Measurements from ENCODE around the gene CDH4. TPM values are rescaled to one million over a fixed set of nuclear protein-coding genes. Genes with fewer than 3 reads are reported as not detected.

The CDH4 gene
- polyA plus RNA-seq, 1 donor (not counting 4 experiments of a cell fraction or from before 2014, with no cell fraction given), result 2.2 TPM

DNA sequence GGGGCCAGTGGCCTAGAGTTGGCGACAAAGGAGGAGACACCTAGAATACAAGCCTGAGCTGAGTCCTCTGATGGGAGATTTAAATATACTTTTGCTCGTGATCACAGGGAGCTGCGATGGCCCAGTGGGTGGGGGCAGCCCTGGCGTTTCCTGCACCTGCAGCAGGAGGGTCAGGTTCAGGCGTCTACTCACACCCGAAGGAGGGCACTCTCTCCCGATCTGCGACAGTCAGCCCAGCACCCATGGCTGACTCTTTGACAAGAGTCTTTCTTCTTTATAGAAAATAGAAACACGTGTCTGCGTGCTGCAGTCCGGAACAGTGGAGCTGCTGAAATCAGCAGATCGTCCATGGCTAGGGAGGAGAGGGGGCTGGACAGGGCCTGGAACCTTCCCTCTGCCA is 338.2 kb downstream of the CDH4 start:
- H3K4me2 ChIP-seq (ENCODE audit: control insufficient read depth, extremely low read depth, insufficient read depth, low read depth, low read length), result no peak overlapping the region
- FAIRE-seq, result no peak
- no peak overlapping the region for H2AFZ ChIP-seq (ENCODE audit: control insufficient read depth, low read length)
- H3K79me2 ChIP-seq (ENCODE audit: control insufficient read depth, insufficient read depth, low read length), result no peaks in the 10 kb centered on the region
- TF ChIP-seq, protein P1, sequence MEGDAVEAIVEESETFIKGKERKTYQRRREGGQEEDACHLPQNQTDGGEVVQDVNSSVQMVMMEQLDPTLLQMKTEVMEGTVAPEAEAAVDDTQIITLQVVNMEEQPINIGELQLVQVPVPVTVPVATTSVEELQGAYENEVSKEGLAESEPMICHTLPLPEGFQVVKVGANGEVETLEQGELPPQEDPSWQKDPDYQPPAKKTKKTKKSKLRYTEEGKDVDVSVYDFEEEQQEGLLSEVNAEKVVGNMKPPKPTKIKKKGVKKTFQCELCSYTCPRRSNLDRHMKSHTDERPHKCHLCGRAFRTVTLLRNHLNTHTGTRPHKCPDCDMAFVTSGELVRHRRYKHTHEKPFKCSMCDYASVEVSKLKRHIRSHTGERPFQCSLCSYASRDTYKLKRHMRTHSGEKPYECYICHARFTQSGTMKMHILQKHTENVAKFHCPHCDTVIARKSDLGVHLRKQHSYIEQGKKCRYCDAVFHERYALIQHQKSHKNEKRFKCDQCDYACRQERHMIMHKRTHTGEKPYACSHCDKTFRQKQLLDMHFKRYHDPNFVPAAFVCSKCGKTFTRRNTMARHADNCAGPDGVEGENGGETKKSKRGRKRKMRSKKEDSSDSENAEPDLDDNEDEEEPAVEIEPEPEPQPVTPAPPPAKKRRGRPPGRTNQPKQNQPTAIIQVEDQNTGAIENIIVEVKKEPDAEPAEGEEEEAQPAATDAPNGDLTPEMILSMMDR (optimal IDR thresholded peaks at IDR 0.05 in 1 of 3, IDR thresholded peaks at IDR 0.05 in 1 of 3, conservative IDR thresholded peaks at IDR 0.05 in 1 of 3; ENCODE audit: extremely low read depth in 1 of 3, insufficient read depth in 2 of 3, low read length in 3 of 3), result no peak
- TF ChIP-seq EZH2 (IDR thresholded peaks at IDR 0.05; ENCODE audit: low read length), result no peak
- H3K27ac ChIP-seq (ENCODE audit: control insufficient read depth, insufficient read depth, low read length), result no peak overlapping the region
- peaks cover 3% of the 10 kb centered on the region for H3K9me3 ChIP-seq (ENCODE audit: control insufficient read depth, low read depth, low read length)
- peaks cover 0 to 1% of the 10 kb centered on the region in 2 experiments for H3K36me3 ChIP-seq (ENCODE audit: control insufficient read depth in 2 of 2, extremely low read depth in 1 of 2, insufficient read depth in 2 of 2, low read length in 2 of 2)
- no peaks in the 10 kb centered on the region for H3K9me1 ChIP-seq (ENCODE audit: control insufficient read depth, extremely low read depth, insufficient read depth, low read length)
- peaks cover 3% of the 10 kb centered on the region for H4K20me1 ChIP-seq (ENCODE audit: control insufficient read depth, extremely low read depth, insufficient read depth, low read length)
- dilution Hi-C loops (cut with MboI; ENCODE audit: extremely low pct_ligation_motif_present, low sequenced_read_pairs), result no loop called here
- H3K27me3 ChIP-seq (ENCODE audit: control insufficient read depth, extremely low read depth, insufficient read depth, low read length), result no peaks in the 10 kb centered on the region
- H3K4me1 ChIP-seq (ENCODE audit: control insufficient read depth, extremely low read depth, insufficient read depth, low read length), result peaks cover 11% of the 10 kb centered on the region
- no peak overlapping the region for H3K9ac ChIP-seq (ENCODE audit: control insufficient read depth, extremely low read depth, insufficient read depth, low read length)
- no peak overlapping the region for H3K4me3 ChIP-seq (ENCODE audit: control insufficient read depth in 2 of 3, extremely low read depth in 1 of 3, insufficient read depth in 2 of 3, low read depth in 1 of 3, low read length in 3 of 3)
- no peak for DNase-seq (ENCODE audit: low read depth, low spot score)

DNA sequence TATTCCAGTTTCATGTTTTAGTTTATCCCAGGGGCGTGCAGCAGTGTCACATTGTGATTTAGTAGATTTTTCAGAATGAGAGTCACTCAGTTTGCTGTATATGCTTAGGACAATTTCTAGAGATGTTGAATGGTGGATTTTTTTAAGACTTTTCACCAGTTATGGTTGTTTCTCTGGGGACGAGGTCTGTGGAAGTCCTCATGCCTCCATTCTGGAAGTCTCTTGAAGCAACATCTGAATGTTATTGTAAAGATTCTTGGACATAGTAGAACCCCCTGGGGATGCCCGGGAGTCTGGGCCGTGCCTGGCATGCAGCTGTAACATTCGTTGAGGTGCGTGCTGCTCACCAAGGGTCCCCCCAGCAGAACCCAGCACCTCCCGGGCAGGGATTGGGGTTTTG is 341.5 kb downstream of the CDH4 start:
- Histone ChIP-seq H3K9me3 (ENCODE audit: control insufficient read depth, low read depth, low read length) (peaks cover 11% of the 10 kb centered on the region), H3K4me2 (ENCODE audit: control insufficient read depth, extremely low read depth, insufficient read depth, low read depth, low read length) (no peak overlapping the region), H3K4me3 (ENCODE audit: control insufficient read depth in 2 of 3, extremely low read depth in 1 of 3, insufficient read depth in 2 of 3, low read depth in 1 of 3, low read length in 3 of 3) (no peak overlapping the region), H3K27ac (ENCODE audit: control insufficient read depth, insufficient read depth, low read length) (no peak overlapping the region), H3K9me1 (ENCODE audit: control insufficient read depth, extremely low read depth, insufficient read depth, low read length) (no peaks in the 10 kb centered on the region), H3K9ac (ENCODE audit: control insufficient read depth, extremely low read depth, insufficient read depth, low read length) (no peak overlapping the region), H4K20me1 (ENCODE audit: control insufficient read depth, extremely low read depth, insufficient read depth, low read length) (no peaks in the 10 kb centered on the region), H3K36me3 (ENCODE audit: control insufficient read depth in 2 of 2, extremely low read depth in 1 of 2, insufficient read depth in 2 of 2, low read length in 2 of 2) (peaks cover 0 to 1% of the 10 kb centered on the region in 2 experiments), H3K4me1 (ENCODE audit: control insufficient read depth, extremely low read depth, insufficient read depth, low read length) (peaks cover 4% of the 10 kb centered on the region), H3K27me3 (ENCODE audit: control insufficient read depth, extremely low read depth, insufficient read depth, low read length) (no peaks in the 10 kb centered on the region), H2AFZ (ENCODE audit: control insufficient read depth, low read length) (no peak overlapping the region), H3K79me2 (ENCODE audit: control insufficient read depth, insufficient read depth, low read length) (no peaks in the 10 kb centered on the region)
- TF ChIP-seq, protein P1 (optimal IDR thresholded peaks at IDR 0.05 in 1 of 3, IDR thresholded peaks at IDR 0.05 in 1 of 3, conservative IDR thresholded peaks at IDR 0.05 in 1 of 3; ENCODE audit: extremely low read depth in 1 of 3, insufficient read depth in 2 of 3, low read length in 3 of 3), result no peak
- TF ChIP-seq EZH2 (IDR thresholded peaks at IDR 0.05; ENCODE audit: low read length), result no peak
- DNase-seq (ENCODE audit: low read depth, low spot score) (no peak), FAIRE-seq (no peak)
- dilution Hi-C loops (cut with MboI; ENCODE audit: extremely low pct_ligation_motif_present, low sequenced_read_pairs), result no loop called here

Measured in keratinocyte (primary cell).